ENCODE data around the gene EOLA2. TPM values are rescaled to one million over a fixed set of nuclear protein-coding genes. Genes with fewer than 3 reads are reported as not detected.
"Not testable (repeated sequence)": the region's sequence is repeated elsewhere in the genome, so short reads cannot be mapped to it uniquely, and the experiment has no call there.

Gene EOLA2
- total and polyA plus RNA-seq, 3 donors from 2014 or later = 28.0 to 42.0 (median 35.1) TPM

DNA sequence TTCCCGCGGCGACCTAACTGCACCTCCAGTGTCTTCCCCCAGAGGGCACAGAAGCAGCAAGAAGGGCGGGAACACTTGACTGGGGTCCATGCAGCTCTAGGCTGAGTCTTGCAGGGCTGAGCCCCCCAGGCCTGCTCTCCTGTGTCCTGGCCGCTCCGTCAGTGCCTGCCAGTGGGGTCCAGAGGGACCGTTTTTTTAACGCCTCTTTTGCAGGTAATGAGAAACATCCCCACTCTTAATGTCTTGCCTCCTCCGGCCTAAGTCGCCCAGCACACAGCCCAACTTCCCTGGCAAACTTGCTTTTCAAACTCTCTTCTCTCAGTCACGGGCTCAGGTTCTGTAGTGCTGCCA, 2.4 kb upstream of the EOLA2 start:
- H3K36me3 ChIP-seq (ENCODE audit: low read depth, missing control alignments); H3K4me3 ChIP-seq; DNase-seq; intact Hi-C loops (cut with DNase I; ENCODE audit: low total_unique reads); H3K9me3 ChIP-seq; H3K27me3 ChIP-seq; H3K4me1 ChIP-seq: not testable (repeated sequence)
- TF ChIP-seq, protein P1, sequence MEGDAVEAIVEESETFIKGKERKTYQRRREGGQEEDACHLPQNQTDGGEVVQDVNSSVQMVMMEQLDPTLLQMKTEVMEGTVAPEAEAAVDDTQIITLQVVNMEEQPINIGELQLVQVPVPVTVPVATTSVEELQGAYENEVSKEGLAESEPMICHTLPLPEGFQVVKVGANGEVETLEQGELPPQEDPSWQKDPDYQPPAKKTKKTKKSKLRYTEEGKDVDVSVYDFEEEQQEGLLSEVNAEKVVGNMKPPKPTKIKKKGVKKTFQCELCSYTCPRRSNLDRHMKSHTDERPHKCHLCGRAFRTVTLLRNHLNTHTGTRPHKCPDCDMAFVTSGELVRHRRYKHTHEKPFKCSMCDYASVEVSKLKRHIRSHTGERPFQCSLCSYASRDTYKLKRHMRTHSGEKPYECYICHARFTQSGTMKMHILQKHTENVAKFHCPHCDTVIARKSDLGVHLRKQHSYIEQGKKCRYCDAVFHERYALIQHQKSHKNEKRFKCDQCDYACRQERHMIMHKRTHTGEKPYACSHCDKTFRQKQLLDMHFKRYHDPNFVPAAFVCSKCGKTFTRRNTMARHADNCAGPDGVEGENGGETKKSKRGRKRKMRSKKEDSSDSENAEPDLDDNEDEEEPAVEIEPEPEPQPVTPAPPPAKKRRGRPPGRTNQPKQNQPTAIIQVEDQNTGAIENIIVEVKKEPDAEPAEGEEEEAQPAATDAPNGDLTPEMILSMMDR (IDR thresholded peaks at IDR 0.05) = peak; percentile 25 to 66 (median 45)
- 0% methylated on average over 4 of the region's 11 CpGs for WGBS, 2 donors
- peak overlapping the region in 1 of 2 donors; percentile 56 for H3K27ac ChIP-seq

DNA sequence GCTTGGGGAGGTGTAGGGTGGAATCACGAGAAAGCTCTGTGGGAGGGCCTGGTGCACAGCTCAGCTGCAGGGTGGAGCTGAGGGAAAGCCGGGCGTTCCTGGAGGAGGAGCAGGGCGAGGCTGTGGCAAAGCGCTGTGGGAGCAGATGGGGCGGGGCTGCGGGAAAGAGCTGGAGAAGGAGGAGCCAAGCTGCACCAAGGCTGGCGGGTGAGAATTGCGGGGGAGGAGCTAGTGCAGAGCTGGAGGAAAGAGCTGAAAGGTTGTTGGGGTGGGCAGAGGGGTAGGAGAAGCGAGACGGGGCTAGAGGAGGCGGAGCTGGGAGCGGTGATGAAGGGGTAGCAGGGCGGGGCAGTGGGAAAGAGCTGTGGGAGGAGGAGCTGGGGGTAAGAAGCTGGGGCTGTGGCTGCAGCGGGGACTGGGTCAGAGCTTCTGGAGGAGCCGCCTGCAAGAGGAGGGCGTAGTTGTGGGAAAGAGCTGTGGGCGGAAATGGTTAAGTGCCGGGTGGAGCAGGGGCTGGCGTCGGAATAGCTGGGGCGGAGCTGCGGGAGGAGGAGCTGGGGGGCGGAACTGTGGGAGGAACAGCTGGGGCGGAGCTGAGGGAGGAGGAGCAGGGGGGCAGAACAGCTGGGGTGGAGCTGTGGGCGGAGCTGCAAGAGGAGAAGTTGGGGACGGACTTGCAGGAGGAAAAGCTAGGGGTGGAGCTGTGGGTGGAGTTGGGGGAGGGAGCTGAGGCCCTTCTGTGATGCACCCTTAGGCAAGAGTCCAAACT, 1.8 kb upstream of the EOLA2 start:
- no peaks in the 10 kb centered on the region for H3K27me3 ChIP-seq
- H3K36me3 ChIP-seq (ENCODE audit: low read depth, missing control alignments) = no peaks in the 10 kb centered on the region
- no peaks in the 10 kb centered on the region for H3K9me3 ChIP-seq
- no peak for TF ChIP-seq POLR2A (IDR thresholded peaks at IDR 0.05)
- TF ChIP-seq, protein P1 (IDR thresholded peaks at IDR 0.05) = no peak
- H3K27ac ChIP-seq = peak overlapping the region; percentile 90 to 94
- intact Hi-C loops (cut with DNase I; ENCODE audit: low total_unique reads) = no loop called here
- WGBS, 2 donors = 1% methylated on average over 23 to 27 of the region's 27 CpGs
- peak overlapping the region; percentile 49 to 56 for H3K4me3 ChIP-seq
- peak; percentile 97 for DNase-seq
- no peaks in the 10 kb centered on the region for H3K4me1 ChIP-seq

DNA sequence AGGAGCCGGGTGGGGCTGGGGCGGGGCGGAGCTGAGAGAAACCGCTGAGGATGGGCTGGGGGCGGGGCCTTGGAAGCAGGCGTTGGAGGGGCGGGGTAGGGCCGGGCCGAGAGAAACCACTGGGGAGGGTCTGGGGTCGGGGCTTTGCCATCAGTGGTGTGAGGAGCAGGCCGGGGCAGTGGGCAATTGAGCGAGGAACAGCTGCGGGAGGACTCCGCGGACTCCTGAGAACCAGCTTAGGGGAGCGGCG, 1.3 kb upstream of the EOLA2 start:
- Histone ChIP-seq H3K4me3 (peak overlapping the region; percentile 49 to 56), H3K36me3 (ENCODE audit: low read depth, missing control alignments) (no peaks in the 10 kb centered on the region), H3K27me3 (no peaks in the 10 kb centered on the region), H3K27ac (peak overlapping the region; percentile 90 to 94), H3K9me3 (no peaks in the 10 kb centered on the region), H3K4me1 (no peaks in the 10 kb centered on the region)
- no peak for DNase-seq
- no peak for TF ChIP-seq POLR2A (IDR thresholded peaks at IDR 0.05)
- TF ChIP-seq, protein P1 (IDR thresholded peaks at IDR 0.05) = no peak
- WGBS, 2 donors = 2% methylated on average over 16 of the region's 17 CpGs; no CpG with 5 or more reads in 1 of the 2 donors
- intact Hi-C loops (cut with DNase I; ENCODE audit: low total_unique reads) = no loop called here

DNA sequence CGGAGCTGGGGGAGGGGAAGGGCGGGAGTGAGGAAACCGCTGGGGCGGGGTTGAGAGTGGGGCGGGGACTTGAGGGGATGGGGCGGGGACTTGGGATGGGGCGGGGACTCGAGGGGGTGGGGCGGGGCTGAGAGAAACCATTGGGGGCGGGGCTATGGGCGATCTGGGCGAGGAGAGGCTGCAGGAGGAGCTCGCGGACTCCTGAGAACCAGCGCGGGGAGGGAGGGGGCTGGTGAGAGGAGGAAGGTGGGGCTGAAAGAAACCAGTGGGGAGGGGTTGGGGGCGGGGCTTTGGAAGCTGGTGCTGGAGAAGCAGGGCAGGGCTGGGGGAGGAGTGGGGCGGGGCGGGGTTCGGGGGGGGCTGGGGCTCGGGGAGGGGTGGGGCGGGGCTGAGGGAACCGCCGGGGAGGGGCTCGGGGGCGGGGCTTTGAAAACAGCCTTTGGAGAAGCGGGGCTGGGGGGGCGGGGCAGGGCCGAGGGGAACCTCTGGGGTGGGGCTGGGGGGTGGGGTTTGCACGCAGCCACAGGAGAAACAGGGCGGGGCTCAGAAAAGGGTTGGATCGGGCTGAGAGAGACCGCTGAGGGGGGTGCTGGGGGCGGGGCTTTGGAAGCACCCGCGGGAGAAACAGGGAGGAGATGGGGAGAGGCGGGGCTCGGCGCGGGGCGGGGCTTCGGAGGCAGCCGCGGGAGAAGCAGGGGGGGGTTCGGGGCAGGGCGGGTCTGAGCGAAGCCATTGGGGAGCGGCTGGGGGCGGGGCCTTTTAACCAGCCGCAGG, 777 bp upstream of the EOLA2 start:
- no peaks in the 10 kb centered on the region for H3K36me3 ChIP-seq (ENCODE audit: low read depth, missing control alignments)
- TF ChIP-seq, protein P1 (IDR thresholded peaks at IDR 0.05) = no peak
- TF ChIP-seq POLR2A (IDR thresholded peaks at IDR 0.05) = no peak
- 2% methylated on average over 9 of the region's 50 CpGs; no CpG with 5 or more reads in 1 of the 2 donors for WGBS, 2 donors
- peak overlapping the region; percentile 63 to 71 for H3K4me3 ChIP-seq
- no peaks in the 10 kb centered on the region for H3K9me3 ChIP-seq
- peak; percentile 95 for DNase-seq
- H3K4me1 ChIP-seq = no peaks in the 10 kb centered on the region
- peak overlapping the region; percentile 94 for H3K27ac ChIP-seq
- intact Hi-C loops (cut with DNase I; ENCODE audit: low total_unique reads) = no loop called here
- no peaks in the 10 kb centered on the region for H3K27me3 ChIP-seq

Data from testis (tissue), 3 donors.